ENCODE measurements around the gene CCBE1. TPM values are rescaled to one million over a fixed set of nuclear protein-coding genes. Genes with fewer than 3 reads are reported as not detected.

CCBE1 gene
- total RNA-seq, 2 experiments from 2014 or later, result 0.14 TPM; not detected in 1

- no peaks in the 10 kb centered on the region for H3K9me3 Mint-ChIP-seq (ENCODE audit: low read depth)
- H3K36me3 Mint-ChIP-seq (ENCODE audit: low read depth), result no peaks in the 10 kb centered on the region
- intact Hi-C loops (cut with DNase I, micrococcal nuclease), result no loop called here
- H3K4me3 Mint-ChIP-seq, result no peak overlapping the region
- DNase-seq (no peak), ATAC-seq (no peak)
- ChIA-PET POLR2A (no interaction called here), CTCF (no interaction called here)
- peaks cover 10% of the 10 kb centered on the region for H3K27me3 Mint-ChIP-seq
- no peak overlapping the region for H3K27ac Mint-ChIP-seq
- H3K4me1 Mint-ChIP-seq, result no peaks in the 10 kb centered on the region
Measured at GRCh38 chr18:59426855-59427254, 270.4 kb downstream of the CCBE1 start.

- H3K4me3 Mint-ChIP-seq, result no peak overlapping the region
- H3K36me3 Mint-ChIP-seq (ENCODE audit: low read depth), result no peaks in the 10 kb centered on the region
- H3K4me1 Mint-ChIP-seq, result no peaks in the 10 kb centered on the region
- ChIA-PET CTCF (no interaction called here), POLR2A (no interaction called here)
- ATAC-seq, result no peak
- H3K27me3 Mint-ChIP-seq, result peaks cover 15% of the 10 kb centered on the region
- no peaks in the 10 kb centered on the region for H3K9me3 Mint-ChIP-seq (ENCODE audit: low read depth)
- intact Hi-C loops (cut with DNase I, micrococcal nuclease), result no loop called here
- H3K27ac Mint-ChIP-seq, result no peak overlapping the region
- no peak for DNase-seq
Measured at GRCh38 chr18:59423259-59423658, 274.0 kb downstream of the CCBE1 start.

DNA sequence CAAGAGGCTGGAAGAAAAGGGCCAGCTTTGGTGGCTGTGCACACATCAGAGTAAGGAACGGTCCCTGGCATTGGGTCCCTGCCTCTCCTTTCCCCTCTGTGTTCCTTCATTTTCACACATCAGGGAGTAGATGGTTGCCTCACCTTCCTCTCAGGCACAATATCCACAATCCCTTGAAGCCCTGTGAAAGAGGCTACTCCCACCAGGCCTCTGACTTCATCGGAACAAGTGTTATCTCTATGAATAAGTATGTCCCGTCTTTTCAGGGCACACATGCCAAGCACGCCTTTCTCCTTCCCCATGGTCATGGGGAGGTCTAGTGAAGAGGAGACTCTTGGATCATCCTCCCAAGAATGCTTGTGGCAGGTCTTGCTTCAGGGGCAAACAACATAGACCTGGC, 277.0 kb downstream of the CCBE1 start:
- ChIA-PET CTCF (interaction anchor here (1.0 kb wide), 1 partner anchor 9 kb away, joined by 3 read pairs; no protein-coding TSS in a partner anchor), POLR2A (no interaction called here)
- ATAC-seq (no peak), DNase-seq (no peak)
- Mint-ChIP-seq H3K27ac (no peak overlapping the region), H3K4me1 (no peaks in the 10 kb centered on the region), H3K9me3 (ENCODE audit: low read depth) (no peaks in the 10 kb centered on the region), H3K4me3 (no peak overlapping the region), H3K27me3 (peaks cover 22% of the 10 kb centered on the region), H3K36me3 (ENCODE audit: low read depth) (no peaks in the 10 kb centered on the region)
- intact Hi-C loops (cut with DNase I, micrococcal nuclease), result no loop called here

DNA sequence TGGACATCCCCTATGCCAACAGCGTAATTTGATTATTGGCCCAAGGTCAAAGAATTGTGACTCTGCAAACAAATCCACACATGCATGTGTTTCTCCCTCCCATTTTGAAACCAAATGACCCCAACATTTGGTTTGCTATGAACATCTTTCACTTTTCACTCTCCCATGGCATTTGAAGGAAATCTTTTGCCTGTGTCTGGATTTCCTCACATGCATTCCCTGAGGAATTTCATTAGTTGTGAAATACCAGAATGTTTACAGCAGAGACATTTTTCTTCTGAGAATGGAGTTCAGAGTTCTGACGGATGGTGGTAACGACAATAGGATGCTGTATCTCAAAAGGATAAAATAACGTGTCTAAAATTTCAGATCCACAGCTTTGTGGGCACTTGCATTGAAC, 277.8 kb downstream of the CCBE1 start:
- CTCF ChIA-PET, result interaction anchor here (1.0 kb wide), 1 partner anchor 8 kb away, joined by 3 read pairs; no protein-coding TSS in a partner anchor
- ATAC-seq, result no peak
- no peaks in the 10 kb centered on the region for H3K9me3 Mint-ChIP-seq (ENCODE audit: low read depth)

DNA sequence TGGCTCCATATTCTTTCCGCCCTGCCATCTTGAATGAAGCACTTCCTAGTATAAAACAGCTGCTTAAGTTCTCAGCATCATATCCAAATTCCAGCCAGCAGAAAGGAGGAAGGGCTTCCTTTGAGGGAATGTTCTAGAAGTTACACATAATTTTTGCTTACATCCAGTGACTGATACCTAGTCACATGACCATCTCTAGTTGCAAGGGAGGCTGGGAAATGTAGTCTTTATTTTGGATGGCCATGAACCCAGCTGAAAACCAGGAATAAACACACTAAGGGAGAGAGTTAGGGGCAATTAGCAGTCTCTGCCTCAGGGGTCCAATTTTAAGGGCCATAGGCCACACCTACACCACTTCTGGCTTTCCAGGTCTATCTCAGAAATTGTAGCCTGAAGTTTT, 280.4 kb downstream of the CCBE1 start:
- no peaks in the 10 kb centered on the region for H3K9me3 Mint-ChIP-seq (ENCODE audit: low read depth)
- no peak overlapping the region for H3K4me3 Mint-ChIP-seq
- ChIA-PET POLR2A (no interaction called here), CTCF (no interaction called here)
- DNase-seq, result no peak
- no peaks in the 10 kb centered on the region for H3K4me1 Mint-ChIP-seq
- H3K36me3 Mint-ChIP-seq (ENCODE audit: low read depth), result no peaks in the 10 kb centered on the region
- intact Hi-C loops (cut with DNase I, micrococcal nuclease), result no loop called here
- ATAC-seq, result no peak
- no peak overlapping the region for H3K27ac Mint-ChIP-seq
- peaks cover 30% of the 10 kb centered on the region for H3K27me3 Mint-ChIP-seq

More for the DNA sequence above, 277.8 kb downstream of the CCBE1 start:
- intact Hi-C loops (cut with DNase I, micrococcal nuclease), result no loop called here
- H3K27me3 Mint-ChIP-seq, result peaks cover 23% of the 10 kb centered on the region
- no peaks in the 10 kb centered on the region for H3K4me1 Mint-ChIP-seq
- no peaks in the 10 kb centered on the region for H3K36me3 Mint-ChIP-seq (ENCODE audit: low read depth)
- POLR2A ChIA-PET, result no interaction called here
- no peak overlapping the region for H3K4me3 Mint-ChIP-seq
- no peak overlapping the region for H3K27ac Mint-ChIP-seq
- DNase-seq, result no peak

DNA sequence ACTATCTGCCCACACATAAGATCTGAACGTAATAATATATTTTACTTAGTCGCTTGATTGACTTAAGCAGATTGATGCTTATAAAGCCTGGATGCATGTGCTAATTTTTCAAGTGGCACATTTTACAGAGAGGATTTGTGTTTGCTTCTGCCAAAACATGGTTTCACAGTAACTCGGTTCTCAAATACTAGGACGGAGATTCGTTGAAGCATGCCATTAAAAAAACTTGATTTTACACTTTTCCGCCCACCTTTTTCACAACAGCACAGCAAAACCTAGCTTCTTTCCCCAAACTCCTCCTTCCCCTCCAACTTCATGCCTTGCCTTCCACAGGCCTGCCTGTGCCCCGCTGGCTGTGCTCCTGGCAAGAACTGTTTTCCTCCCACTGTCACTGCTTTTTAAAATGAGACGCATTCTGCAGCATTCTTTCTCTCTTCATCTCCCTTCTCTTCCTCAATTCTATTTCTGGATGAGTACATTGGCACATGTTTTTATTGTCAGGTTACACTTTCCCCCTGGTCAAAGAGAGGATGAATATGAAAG, 283.0 kb downstream of the CCBE1 start:
- no peaks in the 10 kb centered on the region for H3K36me3 Mint-ChIP-seq (ENCODE audit: low read depth)
- H3K9me3 Mint-ChIP-seq (ENCODE audit: low read depth), result no peaks in the 10 kb centered on the region
- H3K27ac Mint-ChIP-seq, result no peak overlapping the region
- no peak overlapping the region for H3K4me3 Mint-ChIP-seq
- ATAC-seq, result no peak
- ChIA-PET POLR2A (interaction anchor here (0.6 kb wide), 1 partner anchor 509 kb away, joined by 10 read pairs; no protein-coding TSS in a partner anchor), CTCF (interaction anchor here (0.6 to 1.5 kb wide), 4 partner anchors 11 to 284 kb away, joined by 3 read pairs; no protein-coding TSS in a partner anchor)
- DNase-seq, result no peak
- H3K27me3 Mint-ChIP-seq, result peaks cover 29% of the 10 kb centered on the region
- intact Hi-C loops (cut with DNase I, micrococcal nuclease), result no loop called here
- H3K4me1 Mint-ChIP-seq, result no peaks in the 10 kb centered on the region

GRCh38 chr18:59402432-59403090, 294.7 kb downstream of the CCBE1 start:
- POLR2A ChIA-PET, result no interaction called here

DNA sequence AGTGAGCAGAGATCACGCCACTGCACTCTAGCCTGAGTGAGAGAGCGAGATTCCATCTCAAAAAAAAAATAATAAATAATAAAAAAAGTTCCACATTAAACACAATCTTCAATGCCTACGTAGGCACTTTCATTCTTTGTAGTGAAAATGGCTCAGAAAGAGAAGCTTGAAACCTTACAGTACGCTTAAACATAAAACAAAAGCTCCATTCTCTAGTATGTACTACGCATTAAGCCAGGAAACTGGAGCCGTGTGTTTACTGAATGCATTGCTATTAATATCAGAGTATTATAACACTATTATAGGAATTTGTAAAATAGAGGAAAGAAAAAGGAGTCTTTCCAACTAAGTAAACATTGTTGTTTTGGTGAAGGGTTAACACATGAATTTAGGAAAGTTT, 296.8 kb downstream of the CCBE1 start:
- Mint-ChIP-seq H3K4me3 (no peak overlapping the region), H3K27me3 (peaks cover 4% of the 10 kb centered on the region), H3K9me3 (ENCODE audit: low read depth) (no peaks in the 10 kb centered on the region), H3K36me3 (ENCODE audit: low read depth) (no peaks in the 10 kb centered on the region), H3K27ac (no peak overlapping the region), H3K4me1 (peaks cover 5% of the 10 kb centered on the region)
- intact Hi-C loops (cut with DNase I, micrococcal nuclease), result loop anchor here (5.0 kb wide), 2 partner anchors 43 to 318 kb away; partner anchors contain the start of gene LMAN1 (in 1 of the 2)
- DNase-seq (no peak), ATAC-seq (no peak)
- ChIA-PET POLR2A (interaction anchor here (0.6 kb wide), 1 partner anchor 113 kb away, joined by 3 read pairs; no protein-coding TSS in a partner anchor), CTCF (interaction anchor here (0.8 to 1.2 kb wide), 4 partner anchors 19 to 96 kb away, joined by 3 to 4 read pairs (median 3); no protein-coding TSS in a partner anchor)

More at GRCh38 chr18:59402432-59403090, 294.7 kb downstream of the CCBE1 start:
- Mint-ChIP-seq H3K4me1 (no peaks in the 10 kb centered on the region), H3K4me3 (no peak overlapping the region), H3K9me3 (ENCODE audit: low read depth) (no peaks in the 10 kb centered on the region), H3K27ac (no peak overlapping the region), H3K36me3 (ENCODE audit: low read depth) (no peaks in the 10 kb centered on the region), H3K27me3 (no peaks in the 10 kb centered on the region)
- peak; percentile 100 for ATAC-seq
- CTCF ChIA-PET, result interaction anchor here (0.6 to 2.8 kb wide), 47 partner anchors 10 to 634 kb away, joined by 3 to 130 read pairs (median 4); partner anchors contain the start of genes CPLX4, LMAN1 and RAX
- peak; percentile 88 for DNase-seq
- intact Hi-C loops (cut with DNase I, micrococcal nuclease), result loop anchor here (2.0 to 5.0 kb wide), 6 partner anchors 44 to 320 kb away; partner anchors contain the start of gene LMAN1 (in 2 of the 2)

DNA sequence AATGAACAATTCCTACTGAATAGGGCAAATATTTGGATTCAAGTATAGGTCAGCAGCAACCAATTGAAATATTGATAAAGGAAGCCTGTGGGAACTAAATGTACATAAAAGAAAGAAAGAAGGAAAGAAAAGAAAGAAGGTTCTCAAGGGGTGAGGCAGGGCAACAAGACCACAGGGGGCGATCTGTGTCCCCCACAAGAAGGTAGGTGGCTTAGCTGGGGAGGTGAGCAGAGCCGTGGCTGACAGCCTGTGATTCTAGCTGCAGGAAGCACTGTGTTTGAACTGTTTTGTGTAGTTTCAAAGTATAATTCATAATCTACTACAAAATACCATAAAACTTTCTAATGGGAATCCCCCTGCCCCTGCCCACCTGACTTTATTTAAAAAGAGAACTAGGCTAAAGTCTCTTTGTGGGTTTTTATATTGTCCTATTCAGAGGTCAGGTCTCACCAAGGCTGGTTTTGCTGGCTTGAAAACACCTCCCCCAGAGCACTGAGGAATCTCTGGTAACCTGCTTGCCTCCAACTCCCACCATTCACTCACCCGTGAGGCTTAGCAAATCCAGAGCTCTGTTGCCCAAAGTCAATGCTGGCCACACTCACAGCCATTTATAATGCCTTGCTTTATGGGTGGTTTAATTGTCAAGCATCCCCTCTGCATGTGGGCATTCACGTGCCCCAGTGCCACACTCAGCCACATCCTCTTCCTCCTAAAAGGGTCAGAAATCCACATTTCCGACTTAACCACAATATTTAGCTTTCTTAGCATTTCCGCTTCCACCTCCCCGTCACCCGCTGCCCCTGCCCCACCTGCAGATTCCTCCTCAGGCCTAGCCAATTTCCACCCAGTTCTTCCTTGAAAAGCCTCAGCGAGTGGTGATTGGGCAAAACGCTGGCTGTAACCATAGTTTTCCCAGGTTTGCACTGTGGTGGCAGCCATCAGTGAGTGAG, 301.7 kb downstream of the CCBE1 start:
- ATAC-seq, result no peak
- H3K36me3 Mint-ChIP-seq (ENCODE audit: low read depth), result no peaks in the 10 kb centered on the region
- CTCF ChIA-PET, result interaction anchor here (1.0 to 1.2 kb wide), 2 partner anchors 8 to 25 kb away, joined by 3 read pairs; no protein-coding TSS in a partner anchor
- no peak for DNase-seq
- H3K4me3 Mint-ChIP-seq, result no peak overlapping the region
- no peaks in the 10 kb centered on the region for H3K9me3 Mint-ChIP-seq (ENCODE audit: low read depth)
- peaks cover 8% of the 10 kb centered on the region for H3K4me1 Mint-ChIP-seq
- intact Hi-C loops (cut with DNase I, micrococcal nuclease), result no loop called here
- no peak overlapping the region for H3K27ac Mint-ChIP-seq
- H3K27me3 Mint-ChIP-seq, result peaks cover 25% of the 10 kb centered on the region
- POLR2A ChIA-PET, result no interaction called here

DNA sequence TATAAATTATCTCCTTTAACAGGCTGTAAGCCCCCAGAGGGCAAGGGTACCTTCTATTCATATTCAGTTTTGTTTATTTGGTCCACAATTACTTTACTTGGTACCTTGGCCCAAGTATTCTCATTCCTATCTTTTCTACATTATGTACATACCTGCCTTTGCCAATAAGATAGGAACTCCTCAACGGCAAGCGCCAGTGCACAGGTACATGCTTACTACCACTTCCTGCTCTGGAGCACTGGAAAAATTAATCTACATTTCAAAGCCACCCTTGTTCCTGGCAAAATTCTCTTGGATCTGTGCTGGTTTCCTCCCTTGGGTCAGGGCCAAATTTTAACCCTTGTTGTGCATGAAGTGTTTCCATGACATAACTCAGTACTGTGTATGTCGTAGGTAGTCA, 303.8 kb downstream of the CCBE1 start:
- DNase-seq (no peak), ATAC-seq (no peak)
- ChIA-PET CTCF (interaction anchor here (1.2 kb wide), 1 partner anchor 9 kb away, joined by 6 read pairs; no protein-coding TSS in a partner anchor), POLR2A (no interaction called here)
- H3K27me3 Mint-ChIP-seq, result peaks cover 25% of the 10 kb centered on the region
- intact Hi-C loops (cut with DNase I, micrococcal nuclease), result no loop called here
- H3K27ac Mint-ChIP-seq, result no peak overlapping the region
- no peaks in the 10 kb centered on the region for H3K36me3 Mint-ChIP-seq (ENCODE audit: low read depth)
- peaks cover 8% of the 10 kb centered on the region for H3K4me1 Mint-ChIP-seq
- H3K4me3 Mint-ChIP-seq, result no peak overlapping the region
- H3K9me3 Mint-ChIP-seq (ENCODE audit: low read depth), result no peaks in the 10 kb centered on the region

- H3K36me3 Mint-ChIP-seq (ENCODE audit: low read depth), result no peaks in the 10 kb centered on the region
- H3K27ac Mint-ChIP-seq, result no peak overlapping the region
- CTCF ChIA-PET, result interaction anchor here (1.4 kb wide), 1 partner anchor 14 kb away, joined by 9 read pairs; no protein-coding TSS in a partner anchor
- POLR2A ChIA-PET, result no interaction called here
- intact Hi-C loops (cut with DNase I, micrococcal nuclease), result no loop called here
- no peak overlapping the region for H3K4me3 Mint-ChIP-seq
- H3K4me1 Mint-ChIP-seq, result no peaks in the 10 kb centered on the region
- H3K27me3 Mint-ChIP-seq, result peaks cover 13% of the 10 kb centered on the region
- no peak for DNase-seq
- H3K9me3 Mint-ChIP-seq (ENCODE audit: low read depth), result no peaks in the 10 kb centered on the region
- ATAC-seq, result no peak
Measured at GRCh38 chr18:59388817-59389216, 308.4 kb downstream of the CCBE1 start.
